ENCODE data around the gene UNG.

The UNG gene

DNA sequence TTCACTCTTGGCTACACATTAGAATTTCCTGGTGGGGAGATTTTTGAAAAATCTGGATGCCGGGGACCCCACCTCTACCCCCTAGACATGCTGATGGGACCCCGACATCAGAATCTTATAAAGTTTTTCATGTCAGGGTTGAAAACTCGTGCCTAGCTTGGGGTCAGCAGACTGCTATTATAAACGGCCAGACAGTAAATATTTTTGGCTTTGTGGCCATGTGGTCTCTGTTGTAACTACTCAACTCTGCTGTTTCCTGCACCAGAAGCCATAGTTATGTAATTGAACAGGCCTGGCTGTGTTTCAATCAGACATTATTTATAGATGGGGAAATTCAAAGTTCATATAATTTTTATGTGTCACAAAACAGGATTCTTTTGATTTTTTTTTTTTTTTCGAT lies 60.6 kb downstream of the UNG start:
- DNase-seq: peak in 1 of 3 donors; percentile 50

GRCh38 chr12:109160433-109160832 lies 63.0 kb downstream of the UNG start:
- no peak for DNase-seq

All from suppressor macrophage treated with lipopolysaccharide for 1 hour (primary cell).